GM18907 (cell line): ENCODE results near the gene PRXL2B.
"Not testable (repeated sequence)": the region's sequence is repeated elsewhere in the genome, so short reads cannot be mapped to it uniquely, and the experiment has no call there.

ENCODE experiments used
- ATAC-seq: cut with Tn5 transposase; IDR thresholded peaks from one replicate; pipeline ENCODE4 v1.9.1; 2021; ENCODE audit warnings: mild to moderate bottlenecking, moderate library complexity; ENCODE audit not compliant: unreplicated experiment

PRXL2B gene

GRCh38 chr1:2586154-2587070 lies at the start of gene PRXL2B:
TSS of gene PRXL2B (plus strand) at chr1:2586777. CDS start at chr1:2586886, 109 bp downstream.
- ATAC-seq, result peak; percentile 62

- ATAC-seq, result no peak
Measured at GRCh38 chr1:2537784-2538115, 48.8 kb upstream of the PRXL2B start.

- no peak for ATAC-seq
Measured at GRCh38 chr1:2538376-2538775, 48.2 kb upstream of the PRXL2B start.

- ATAC-seq, result no peak
Measured at GRCh38 chr1:2538872-2539271, 47.7 kb upstream of the PRXL2B start.

GRCh38 chr1:2539312-2539907 lies 47.2 kb upstream of the PRXL2B start:
- ATAC-seq, result no peak

GRCh38 chr1:2540816-2541492 lies 45.6 kb upstream of the PRXL2B start:
- ATAC-seq, result no peak

GRCh38 chr1:2541619-2542245 lies 44.8 kb upstream of the PRXL2B start:
- ATAC-seq, result no peak

- ATAC-seq, result no peak
Measured at GRCh38 chr1:2542246-2542915, 44.2 kb upstream of the PRXL2B start.

- no peak for ATAC-seq
Measured at GRCh38 chr1:2543543-2544092, 43.0 kb upstream of the PRXL2B start.

- no peak for ATAC-seq
Measured at GRCh38 chr1:2544093-2544874, 42.3 kb upstream of the PRXL2B start.

GRCh38 chr1:2544875-2545640 lies 41.5 kb upstream of the PRXL2B start:
- ATAC-seq, result no peak

GRCh38 chr1:2545754-2546514 lies 40.6 kb upstream of the PRXL2B start:
- peak; percentile 38 for ATAC-seq

GRCh38 chr1:2546515-2547209 lies 39.9 kb upstream of the PRXL2B start:
- ATAC-seq, result peak; percentile 36

- ATAC-seq, result no peak
Measured at GRCh38 chr1:2547210-2548067, 39.1 kb upstream of the PRXL2B start.

- peak; percentile 28 for ATAC-seq
Measured at GRCh38 chr1:2548068-2548589, 38.4 kb upstream of the PRXL2B start.

- not testable (repeated sequence) for ATAC-seq
Measured at GRCh38 chr1:2549367-2550029, 37.1 kb upstream of the PRXL2B start.
